GM18507 (cell line): ENCODE data around the gene IRAG1.
"Not testable (repeated sequence)": the region's sequence is repeated elsewhere in the genome, so short reads cannot be mapped to it uniquely, and the experiment has no call there.

Experiments
- DNase-seq: peaks from one replicate; pipeline ENCODE4 v3.0.0; 2011; ENCODE audit warnings: low read depth; ENCODE audit not compliant: insufficient read length; ENCODE audit errors: extremely low spot score
- FAIRE-seq: peaks from 2 replicates; lab custom pipeline; 2011; peaks lifted over from hg19 to GRCh38; lab: Jason Lieb, UNC

IRAG1 gene

GRCh38 chr11:10709299-10710086 is 15.9 kb upstream of the IRAG1 start:
- FAIRE-seq (no peak), DNase-seq (no peak)

- DNase-seq (no peak), FAIRE-seq (no peak)
Observed at GRCh38 chr11:10708131-10708530, 14.6 kb upstream of the IRAG1 start.

- no peak for FAIRE-seq
- no peak for DNase-seq
Observed at GRCh38 chr11:10701982-10702381, 8.4 kb upstream of the IRAG1 start.

GRCh38 chr11:10699072-10699471 is 5.5 kb upstream of the IRAG1 start:
- no peak for FAIRE-seq

GRCh38 chr11:10697323-10697620 is 3.7 kb upstream of the IRAG1 start:
- DNase-seq = no peak
- FAIRE-seq = no peak

More at GRCh38 chr11:10699072-10699471, 5.5 kb upstream of the IRAG1 start:
- DNase-seq = no peak

GRCh38 chr11:10696468-10697322 is 3.1 kb upstream of the IRAG1 start:
- FAIRE-seq (no peak), DNase-seq (no peak)

GRCh38 chr11:10695833-10696232 is 2.3 kb upstream of the IRAG1 start:
- no peak for FAIRE-seq
- DNase-seq = no peak

- DNase-seq = no peak
- FAIRE-seq = no peak
Observed at GRCh38 chr11:10694486-10695239, 1.1 kb upstream of the IRAG1 start.

GRCh38 chr11:10692531-10693115 is 932 bp downstream of the IRAG1 start:
- DNase-seq (no peak), FAIRE-seq (no peak)

GRCh38 chr11:10688401-10688800 is 5.2 kb downstream of the IRAG1 start:
- DNase-seq (no peak), FAIRE-seq (no peak)

- FAIRE-seq = no peak
- DNase-seq = no peak
Observed at GRCh38 chr11:10686311-10686710, 7.2 kb downstream of the IRAG1 start.

- FAIRE-seq = no peak
- no peak for DNase-seq
Observed at GRCh38 chr11:10683429-10683828, 10.1 kb downstream of the IRAG1 start.

- DNase-seq (no peak), FAIRE-seq (no peak)
Observed at GRCh38 chr11:10680956-10681487, 12.5 kb downstream of the IRAG1 start.

- not testable (repeated sequence) for FAIRE-seq, DNase-seq
Observed at GRCh38 chr11:10680279-10680678, 13.3 kb downstream of the IRAG1 start.

GRCh38 chr11:10679644-10680043 is 13.9 kb downstream of the IRAG1 start:
- no peak for DNase-seq

GRCh38 chr11:10678101-10678500 is 15.5 kb downstream of the IRAG1 start:
- no peak for FAIRE-seq
- no peak for DNase-seq

More at GRCh38 chr11:10679644-10680043, 13.9 kb downstream of the IRAG1 start:
- no peak for FAIRE-seq

- DNase-seq (no peak), FAIRE-seq (no peak)
Observed at GRCh38 chr11:10676919-10677318, 16.6 kb downstream of the IRAG1 start.

- DNase-seq = no peak
- FAIRE-seq = no peak
Observed at GRCh38 chr11:10674911-10675440, 18.6 kb downstream of the IRAG1 start.

GRCh38 chr11:10674440-10674855 is 19.1 kb downstream of the IRAG1 start:
- FAIRE-seq (no peak), DNase-seq (no peak)
